H54 (cell line): Measurements from ENCODE around the gene ATRN.

ENCODE experiments used
- DNase-seq: peaks from one replicate; pipeline ENCODE4 v3.0.0; 2011; ENCODE audit warnings: low spot score, mixed read lengths; ENCODE audit not compliant: insufficient read length
- FAIRE-seq: peaks from 3 replicates; lab custom pipeline; 2011; peaks lifted over from hg19 to GRCh38; lab: Jason Lieb, UNC
- POLR2A ChIP-seq: IDR thresholded peaks from 2 replicates; pipeline ENCODE4 v1.6.1; 2011; ENCODE audit warnings: low read depth, mild to moderate bottlenecking, low read length

Gene ATRN

DNA sequence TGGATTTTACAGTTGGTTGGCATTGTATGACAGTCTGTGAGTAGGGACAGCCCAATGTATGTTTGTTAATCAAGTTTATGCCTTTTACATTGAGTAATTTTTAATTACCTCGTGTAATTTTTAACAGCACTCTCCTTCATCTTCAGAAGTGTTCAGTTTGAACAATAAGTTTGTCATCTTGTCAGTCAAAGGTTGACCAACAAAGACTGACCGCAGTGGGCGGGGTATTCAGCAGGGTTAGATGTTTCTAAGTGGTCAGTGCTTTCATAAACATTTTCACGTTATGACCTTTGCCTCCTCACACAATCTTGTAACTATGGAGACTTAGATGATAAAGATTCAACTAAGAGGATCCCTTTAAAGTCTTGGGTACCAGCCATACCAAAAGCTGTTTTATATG lies 151.6 kb downstream of the ATRN start:
- no peak for TF ChIP-seq POLR2A
- DNase-seq, result no peak
- no peak for FAIRE-seq

DNA sequence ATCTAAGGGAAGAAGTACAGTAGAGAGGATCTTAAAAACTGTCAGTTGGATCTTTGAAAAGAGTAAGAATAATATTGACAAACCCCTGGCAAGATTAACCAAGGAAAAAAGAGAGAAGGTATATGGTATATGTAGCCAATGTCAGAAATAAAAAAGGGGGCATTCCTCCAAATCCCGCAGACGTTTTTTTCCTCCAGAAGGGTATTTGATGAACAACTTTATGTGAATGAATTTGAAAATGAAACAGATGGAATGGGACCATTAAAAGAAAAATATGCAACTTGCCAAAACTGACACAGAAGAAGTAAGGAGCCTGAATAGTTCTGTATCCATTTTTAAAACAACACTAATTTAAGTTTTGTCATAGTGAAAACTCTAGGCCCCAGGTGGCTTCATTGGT lies 156.7 kb downstream of the ATRN start:
- no peak for TF ChIP-seq POLR2A
- FAIRE-seq, result no peak
- no peak for DNase-seq

DNA sequence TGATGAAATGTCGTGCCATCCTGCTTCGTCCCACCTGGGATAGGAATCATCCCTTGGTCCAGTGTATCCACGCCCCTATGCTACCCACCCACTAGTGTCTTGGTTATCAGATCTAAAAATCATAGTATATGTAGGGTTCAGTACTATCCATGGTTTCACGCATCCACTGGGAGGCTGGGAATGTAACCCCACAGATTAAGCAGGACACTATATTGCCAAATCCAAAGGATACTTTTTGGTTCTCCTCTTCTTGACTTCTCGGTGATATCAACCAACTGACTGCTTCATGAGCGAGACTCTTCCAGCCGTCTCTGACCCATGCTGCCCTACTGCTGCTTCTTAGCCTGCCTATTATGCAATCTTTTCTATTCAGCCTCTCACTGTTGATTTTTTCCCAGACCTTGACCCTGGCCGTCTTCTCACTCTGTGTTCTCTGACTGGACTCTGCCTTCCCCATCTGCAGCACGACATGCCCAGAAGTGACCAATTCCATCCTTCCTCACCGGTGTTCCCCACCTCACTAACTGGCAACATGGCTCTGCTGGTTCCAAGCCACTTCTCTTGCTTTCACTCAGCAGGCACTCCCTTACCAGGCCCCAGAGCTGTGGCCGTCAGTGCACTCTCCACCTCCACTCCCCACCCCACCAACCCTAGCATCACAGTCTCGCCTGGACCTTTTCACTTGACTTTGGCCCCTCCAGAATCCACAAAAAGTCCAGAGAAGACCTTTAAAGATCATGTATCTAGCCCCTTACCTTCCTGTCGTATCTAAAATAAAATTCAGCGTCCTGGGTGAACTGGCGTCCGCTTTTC lies 157.9 kb downstream of the ATRN start:
- FAIRE-seq, result no peak
- TF ChIP-seq POLR2A, result no peak

DNA sequence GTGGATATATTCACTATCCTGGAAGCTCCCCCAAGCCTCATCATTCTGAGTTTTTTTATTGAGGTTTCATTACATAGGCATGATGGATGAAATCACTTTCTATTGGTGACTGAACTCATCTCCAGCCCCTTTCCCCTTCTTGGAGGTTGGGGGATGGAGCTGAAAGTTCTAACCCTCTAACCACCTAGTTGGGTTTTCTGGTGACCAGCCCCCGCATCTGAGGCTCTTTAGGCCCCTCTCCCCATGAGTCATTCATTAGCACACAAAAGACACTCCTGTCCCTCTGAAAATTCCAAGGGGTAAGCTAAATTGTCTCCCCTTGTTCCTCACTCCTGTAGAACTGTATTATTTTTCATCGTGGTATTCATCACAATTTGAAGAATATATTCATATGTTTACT lies 159.1 kb downstream of the ATRN start:
- FAIRE-seq (no peak), DNase-seq (no peak)
- TF ChIP-seq POLR2A, result no peak

More for the DNA sequence above, 157.9 kb downstream of the ATRN start:
- no peak for DNase-seq

DNA sequence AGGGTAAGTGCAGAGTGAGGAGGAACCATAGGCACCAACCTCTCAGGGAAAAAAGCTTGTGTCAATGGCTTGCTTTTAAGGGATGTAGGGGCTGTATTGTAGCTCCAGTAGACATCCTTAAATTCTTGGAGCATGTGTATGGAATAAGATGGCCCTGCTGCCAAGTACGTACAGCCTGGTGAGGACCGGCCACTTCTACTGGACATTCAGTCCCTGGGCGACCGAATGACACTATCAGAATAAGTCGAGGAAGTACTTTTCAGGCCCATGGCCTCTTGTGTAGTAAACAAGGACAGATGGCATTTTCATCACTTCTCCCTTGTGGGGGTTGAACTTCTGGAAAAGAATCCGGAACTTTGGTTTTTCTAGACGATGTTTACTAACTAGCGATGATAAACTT lies 159.6 kb downstream of the ATRN start:
- TF ChIP-seq POLR2A, result no peak
- FAIRE-seq, result no peak
- DNase-seq, result no peak

DNA sequence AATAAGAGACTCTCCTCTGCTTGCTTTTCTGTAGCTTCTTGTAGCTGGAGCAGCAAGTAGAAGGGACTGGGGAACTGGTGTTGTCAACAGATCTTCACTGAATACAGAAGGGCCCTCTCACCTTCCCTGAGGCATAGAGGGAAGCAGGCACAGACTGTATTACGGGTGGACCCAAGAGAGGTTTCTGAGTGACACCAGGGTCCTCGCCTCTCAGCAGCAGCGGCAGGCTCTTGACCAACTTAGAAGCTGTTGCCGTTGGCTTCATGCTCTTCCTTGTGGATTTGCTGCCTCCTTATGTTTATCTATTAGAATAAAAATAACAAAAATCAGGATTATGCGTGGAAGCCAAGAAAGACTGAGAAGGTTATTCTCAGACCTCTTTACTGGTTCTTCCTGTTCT lies 160.7 kb downstream of the ATRN start:
- FAIRE-seq (no peak), DNase-seq (no peak)
- no peak for TF ChIP-seq POLR2A

DNA sequence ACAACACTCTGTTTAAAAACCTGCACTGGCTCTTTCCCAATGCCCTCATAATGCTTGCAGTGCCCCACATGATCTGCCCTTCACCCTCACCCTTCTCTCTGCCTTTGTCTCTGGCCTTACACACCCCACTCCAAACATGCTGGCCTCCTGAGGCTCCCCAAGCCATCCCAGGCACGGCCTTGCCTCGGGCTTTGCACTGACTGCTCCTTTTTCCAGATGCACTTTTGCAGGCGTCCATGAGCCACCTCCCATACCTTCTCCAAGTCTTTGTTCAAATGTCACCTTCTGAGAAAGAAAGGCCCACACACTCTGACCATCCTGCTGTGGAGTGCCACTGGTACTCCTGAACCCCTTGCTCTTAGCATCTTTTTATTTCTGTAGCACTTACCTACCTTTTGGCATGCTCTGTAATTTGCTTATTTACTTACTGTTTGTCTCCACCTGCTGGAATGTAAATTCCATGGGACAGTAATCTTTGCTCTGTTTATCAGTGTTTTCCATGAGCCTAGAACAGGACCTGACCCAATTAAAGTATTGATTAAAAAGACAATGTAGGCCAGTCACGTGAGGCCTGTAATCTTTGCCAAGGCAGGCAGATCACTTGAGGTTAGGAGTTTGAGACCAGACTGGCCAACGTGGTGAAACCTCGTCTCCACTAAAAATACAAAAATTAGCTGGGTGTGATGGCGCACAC lies 161.6 kb downstream of the ATRN start:
- DNase-seq, result no peak
- TF ChIP-seq POLR2A, result no peak
- no peak for FAIRE-seq

DNA sequence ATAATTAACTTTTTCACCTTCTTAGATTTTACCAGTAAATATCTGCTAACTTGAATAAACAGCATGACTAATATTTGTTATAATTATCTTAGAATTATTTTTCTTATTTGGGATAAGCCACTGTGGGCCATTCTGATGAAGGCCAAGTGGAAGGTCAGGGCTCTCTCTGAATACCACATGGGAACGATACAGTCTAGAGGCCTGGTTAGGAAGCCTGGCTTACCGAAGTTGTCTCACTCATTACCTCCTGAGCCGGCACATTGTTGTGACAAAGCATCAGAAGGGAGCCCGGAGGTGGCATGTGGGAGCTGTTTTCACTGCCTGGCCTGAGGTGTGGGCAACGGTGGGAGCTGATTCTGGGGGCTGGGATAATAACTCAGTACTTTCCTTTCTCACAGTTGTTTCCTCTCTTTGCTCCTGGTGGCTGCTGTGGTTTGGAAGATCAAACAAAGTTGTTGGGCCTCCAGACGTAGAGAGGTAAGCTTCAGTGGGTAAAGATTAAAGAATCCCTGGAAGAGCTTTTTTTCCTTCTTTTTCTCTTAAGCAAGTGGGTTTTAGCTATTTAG lies 163.2 kb downstream of the ATRN start:
- TF ChIP-seq POLR2A, result no peak
- FAIRE-seq (no peak), DNase-seq (no peak)

DNA sequence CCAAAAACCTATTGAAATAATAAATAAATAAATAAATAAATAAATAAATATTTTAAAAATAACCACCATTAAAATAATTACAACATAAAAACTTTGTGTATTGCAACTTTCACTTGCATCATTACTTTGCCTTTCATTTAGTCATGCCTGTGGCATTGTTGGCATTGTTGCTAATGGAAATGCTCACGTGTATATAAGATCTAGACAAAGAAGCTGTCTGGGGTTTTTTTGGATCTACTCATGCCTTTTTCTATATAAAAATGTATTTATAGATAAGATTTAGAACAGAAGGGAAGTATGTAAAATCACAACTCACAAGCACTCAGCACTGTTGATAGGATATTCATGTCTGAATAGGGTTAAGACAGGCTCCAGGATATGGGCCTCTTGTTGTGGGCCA lies 164.5 kb downstream of the ATRN start:
- FAIRE-seq (no peak), DNase-seq (no peak)
- TF ChIP-seq POLR2A, result no peak

DNA sequence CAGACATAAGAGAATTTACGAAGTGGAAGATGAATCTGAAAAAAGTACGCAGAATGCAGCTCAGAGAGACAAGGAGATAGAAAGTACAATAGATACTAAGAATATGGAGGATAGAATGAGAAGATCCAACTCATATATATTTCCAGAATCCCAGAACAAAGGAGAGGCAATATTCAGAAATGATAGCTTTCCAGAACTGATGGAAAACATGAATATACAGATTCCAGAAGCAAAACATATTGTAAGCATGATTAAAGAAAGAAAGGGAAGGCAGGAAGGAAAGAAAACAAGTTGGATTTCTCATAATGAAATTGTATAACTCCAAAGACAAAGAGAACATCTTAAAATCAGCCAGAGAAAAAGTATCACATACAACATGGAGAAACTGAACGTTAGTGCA lies 169.4 kb downstream of the ATRN start:
- FAIRE-seq (no peak), DNase-seq (no peak)
- TF ChIP-seq POLR2A, result no peak

DNA sequence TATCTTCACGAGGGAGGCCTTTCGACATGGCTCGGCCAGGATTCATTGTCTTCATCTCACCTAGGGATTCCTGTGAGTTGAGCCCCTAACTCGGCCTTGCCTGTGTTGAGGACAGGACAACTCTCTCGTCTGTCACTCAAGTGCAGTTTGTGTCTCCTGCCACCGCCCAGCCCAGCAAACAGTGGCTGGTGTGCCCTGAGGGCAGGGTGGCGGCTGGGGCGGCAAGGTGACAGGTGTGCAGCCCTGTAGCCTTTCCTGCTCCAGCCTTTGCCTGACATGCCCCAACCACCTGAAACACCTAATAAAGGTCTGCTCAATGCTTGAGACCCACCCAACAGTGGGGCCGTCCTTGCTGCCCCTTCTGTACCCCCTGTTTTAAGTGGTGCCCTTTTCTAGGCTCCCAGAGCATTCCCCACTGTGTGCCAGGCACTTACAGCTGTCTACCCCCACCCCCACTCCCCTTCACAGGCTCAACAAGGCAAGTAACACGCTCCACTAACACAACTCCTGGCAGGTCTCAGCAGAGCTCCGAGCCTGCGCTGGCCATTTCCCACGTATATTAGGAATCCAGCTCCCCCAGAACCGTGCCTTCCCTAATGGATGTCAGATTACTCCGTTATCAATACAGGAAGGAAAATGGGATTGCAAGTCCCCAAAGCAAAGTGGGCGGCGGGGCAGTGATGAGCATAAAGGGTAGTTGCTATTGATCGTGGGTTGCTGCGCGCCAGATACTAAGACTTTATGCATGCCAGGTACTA lies 174.7 kb downstream of the ATRN start:
- no peak for TF ChIP-seq POLR2A
- FAIRE-seq, result no peak

DNA sequence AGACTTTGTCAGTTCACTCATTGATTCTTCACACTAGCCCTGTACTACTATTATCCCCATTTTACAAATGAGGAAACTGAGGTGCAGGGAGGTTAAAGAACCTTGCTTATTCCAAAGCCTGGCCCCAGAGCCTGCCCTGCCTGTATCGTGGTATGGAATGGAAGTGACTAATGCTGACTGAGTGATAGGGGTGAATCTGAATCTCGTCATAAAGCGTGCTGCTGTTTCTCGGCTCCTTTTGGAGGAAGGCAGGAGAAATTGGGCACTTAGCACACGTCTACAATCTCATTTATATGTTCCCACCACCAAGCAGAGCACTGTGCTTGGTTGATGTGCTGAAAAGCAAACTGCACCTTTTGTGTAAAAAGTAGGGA lies 175.2 kb downstream of the ATRN start:
- no peak for DNase-seq

More for the DNA sequence above, 174.7 kb downstream of the ATRN start:
- no peak for DNase-seq

DNA sequence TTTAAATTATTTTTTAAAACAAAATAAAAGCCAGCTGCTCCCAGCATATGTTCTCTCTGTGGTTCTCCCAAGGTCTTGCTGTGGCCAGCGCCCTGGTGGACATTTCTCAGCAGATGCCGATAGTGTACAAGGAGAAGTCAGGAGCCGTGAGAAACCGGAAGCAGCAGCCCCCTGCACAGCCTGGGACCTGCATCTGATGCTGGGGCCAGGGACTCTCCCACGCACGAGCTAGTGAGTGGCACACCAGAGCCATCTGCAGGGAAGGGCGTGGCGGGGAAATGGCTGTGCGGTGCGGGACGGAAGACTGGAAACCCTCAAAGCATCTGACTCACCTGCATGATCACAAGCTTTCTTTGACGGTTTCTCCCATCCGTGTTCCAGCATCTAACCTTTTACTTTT lies 175.8 kb downstream of the ATRN start:
- FAIRE-seq, result no peak
- TF ChIP-seq POLR2A, result no peak

More for the DNA sequence above, 175.2 kb downstream of the ATRN start:
- no peak for TF ChIP-seq POLR2A
- no peak for FAIRE-seq

DNA sequence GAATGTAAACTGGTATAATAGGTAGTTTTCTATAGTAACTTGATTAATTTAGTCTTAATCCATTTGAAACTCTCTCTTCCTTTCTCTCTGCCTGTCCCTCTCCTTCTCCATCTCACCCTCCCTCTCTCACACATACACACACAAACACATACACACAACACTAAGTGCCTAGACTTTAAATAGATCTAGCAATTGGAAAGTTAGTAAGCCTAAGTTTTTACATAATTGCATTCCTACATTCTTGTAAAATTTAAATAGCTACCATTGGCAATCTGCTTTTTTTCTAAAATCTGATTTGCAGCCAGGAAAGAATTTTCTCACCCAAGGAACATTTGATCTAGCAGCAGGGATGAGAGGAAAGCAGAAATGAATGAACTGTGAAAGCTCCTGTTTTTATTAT lies 176.7 kb downstream of the ATRN start:
- no peak for TF ChIP-seq POLR2A
- DNase-seq (no peak), FAIRE-seq (no peak)

More for the DNA sequence above, 175.8 kb downstream of the ATRN start:
- DNase-seq, result no peak

DNA sequence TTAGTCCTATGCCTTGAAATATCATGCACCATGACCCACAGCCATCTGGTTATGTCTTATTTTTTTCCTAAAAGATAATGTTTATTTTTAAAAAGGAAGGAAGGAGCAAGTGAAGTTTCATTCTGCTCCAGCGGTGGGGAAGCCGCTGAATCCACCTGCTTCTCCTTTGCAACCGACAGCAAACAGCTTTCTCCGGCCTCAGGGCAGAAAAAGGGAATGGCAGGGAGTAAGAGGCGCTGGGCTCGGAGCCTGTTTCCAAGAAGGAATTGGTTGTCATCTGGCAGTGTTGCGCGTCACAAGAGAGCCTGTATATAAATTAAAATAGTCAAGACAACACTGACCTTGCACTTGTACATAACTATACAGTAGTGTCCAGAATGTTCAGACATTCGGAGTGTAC lies 178.1 kb downstream of the ATRN start:
- FAIRE-seq, result no peak
- DNase-seq, result no peak
- TF ChIP-seq POLR2A, result no peak
